ENCODE measurements around the gene SLC36A2.

SLC36A2 gene

GRCh38 chr5:151351671-151352070 lies 4.3 kb upstream of the SLC36A2 start:
- Histone ChIP-seq H3K36me3 (ENCODE audit: control insufficient read depth in 4 of 4, insufficient read depth in 4 of 4, low read length in 3 of 4) (no peaks in the 10 kb centered on the region), H3K4me3 (ENCODE audit: control insufficient read depth in 1 of 7, extremely low read depth in 1 of 7, insufficient read depth in 4 of 7, low read depth in 2 of 7, low read length in 6 of 7) (no peak overlapping the region), H3K27me3 (replicated peaks in 2 of 5; ENCODE audit: control insufficient read depth in 4 of 5, insufficient read depth in 5 of 5, low read length in 4 of 5) (peaks cover 0 to 22% (median 16%) of the 10 kb centered on the region in 5 experiments), H3K27ac (ENCODE audit: insufficient read depth in 1 of 2, low read depth in 1 of 2, low read length in 2 of 2, poor library complexity in 1 of 2, severe bottlenecking in 2 of 2) (no peak overlapping the region), H3K4me1 (ENCODE audit: control extremely low read depth in 1 of 4, control insufficient read depth in 4 of 4, insufficient read depth in 4 of 4, low read length in 3 of 4) (no peaks in the 10 kb centered on the region), H3K9me3 (ENCODE audit: control extremely low read depth in 1 of 5, control insufficient read depth in 4 of 5, insufficient read depth in 2 of 5, low read depth in 1 of 5, low read length in 4 of 5) (no peaks in the 10 kb centered on the region)
- ChIA-PET POLR2A (no interaction called here), CTCF (no interaction called here)
- DNase-seq = no peak
- 90% methylated on average over 1 of the region's 1 CpG for WGBS (ENCODE audit: insufficient coverage)

- 61% methylated on average over 2 of the region's 6 CpGs for WGBS (ENCODE audit: insufficient coverage)
- H3K36me3 ChIP-seq (ENCODE audit: control insufficient read depth in 4 of 4, insufficient read depth in 4 of 4, low read length in 3 of 4) = no peaks in the 10 kb centered on the region
- ChIA-PET CTCF (interaction anchor here (1.1 kb wide), 1 partner anchor 36 kb away, joined by 4 read pairs; no protein-coding TSS in a partner anchor), POLR2A (no interaction called here)
- H3K4me3 ChIP-seq (ENCODE audit: control insufficient read depth in 1 of 7, extremely low read depth in 1 of 7, insufficient read depth in 4 of 7, low read depth in 2 of 7, low read length in 6 of 7) = no peak overlapping the region
- no peak overlapping the region for H3K27ac ChIP-seq (ENCODE audit: insufficient read depth in 1 of 2, low read depth in 1 of 2, low read length in 2 of 2, poor library complexity in 1 of 2, severe bottlenecking in 2 of 2)
- H3K4me1 ChIP-seq (ENCODE audit: control extremely low read depth in 1 of 4, control insufficient read depth in 4 of 4, insufficient read depth in 4 of 4, low read length in 3 of 4) = no peaks in the 10 kb centered on the region
- peaks cover 0 to 50% (median 24%) of the 10 kb centered on the region in 5 experiments for H3K27me3 ChIP-seq (replicated peaks in 2 of 5; ENCODE audit: control insufficient read depth in 4 of 5, insufficient read depth in 5 of 5, low read length in 4 of 5)
- no peaks in the 10 kb centered on the region for H3K9me3 ChIP-seq (ENCODE audit: control extremely low read depth in 1 of 5, control insufficient read depth in 4 of 5, insufficient read depth in 2 of 5, low read depth in 1 of 5, low read length in 4 of 5)
- no peak for DNase-seq
These were observed 1.4 kb upstream of the SLC36A2 start for GRCh38 chr5:151348789-151349188.

- Histone ChIP-seq H3K27me3 (replicated peaks in 2 of 5; ENCODE audit: control insufficient read depth in 4 of 5, insufficient read depth in 5 of 5, low read length in 4 of 5) (peaks cover 4 to 76% (median 30%) of the 10 kb centered on the region in 5 experiments), H3K4me3 (ENCODE audit: control insufficient read depth in 1 of 7, extremely low read depth in 1 of 7, insufficient read depth in 4 of 7, low read depth in 2 of 7, low read length in 6 of 7) (no peak overlapping the region), H3K9me3 (ENCODE audit: control extremely low read depth in 1 of 5, control insufficient read depth in 4 of 5, insufficient read depth in 2 of 5, low read depth in 1 of 5, low read length in 4 of 5) (no peaks in the 10 kb centered on the region), H3K36me3 (ENCODE audit: control insufficient read depth in 4 of 4, insufficient read depth in 4 of 4, low read length in 3 of 4) (no peaks in the 10 kb centered on the region), H3K4me1 (ENCODE audit: control extremely low read depth in 1 of 4, control insufficient read depth in 4 of 4, insufficient read depth in 4 of 4, low read length in 3 of 4) (no peaks in the 10 kb centered on the region), H3K27ac (ENCODE audit: insufficient read depth in 1 of 2, low read depth in 1 of 2, low read length in 2 of 2, poor library complexity in 1 of 2, severe bottlenecking in 2 of 2) (no peak overlapping the region)
- 69% methylated on average over 7 of the region's 8 CpGs for WGBS (ENCODE audit: insufficient coverage)
- DNase-seq = no peak
- POLR2A ChIA-PET = no interaction called here
- CTCF ChIA-PET = no interaction called here
These were observed 1.4 kb downstream of the SLC36A2 start for GRCh38 chr5:151345808-151346478.

GRCh38 chr5:151345187-151345807 lies 2.1 kb downstream of the SLC36A2 start:
- peaks cover 4 to 76% (median 30%) of the 10 kb centered on the region in 5 experiments for H3K27me3 ChIP-seq (replicated peaks in 2 of 5; ENCODE audit: control insufficient read depth in 4 of 5, insufficient read depth in 5 of 5, low read length in 4 of 5)
- no peak overlapping the region for H3K4me3 ChIP-seq (ENCODE audit: control insufficient read depth in 1 of 7, extremely low read depth in 1 of 7, insufficient read depth in 4 of 7, low read depth in 2 of 7, low read length in 6 of 7)
- POLR2A ChIA-PET = no interaction called here

GRCh38 chr5:151344088-151344487 lies 3.3 kb downstream of the SLC36A2 start:
- POLR2A ChIA-PET = no interaction called here
- H3K4me3 ChIP-seq (ENCODE audit: control insufficient read depth in 1 of 7, extremely low read depth in 1 of 7, insufficient read depth in 4 of 7, low read depth in 2 of 7, low read length in 6 of 7) = no peak overlapping the region
- H3K4me1 ChIP-seq (ENCODE audit: control extremely low read depth in 1 of 4, control insufficient read depth in 4 of 4, insufficient read depth in 4 of 4, low read length in 3 of 4) = no peaks in the 10 kb centered on the region
- peaks cover 4 to 74% (median 26%) of the 10 kb centered on the region in 5 experiments for H3K27me3 ChIP-seq (replicated peaks in 2 of 5; ENCODE audit: control insufficient read depth in 4 of 5, insufficient read depth in 5 of 5, low read length in 4 of 5)
- H3K9me3 ChIP-seq (ENCODE audit: control extremely low read depth in 1 of 5, control insufficient read depth in 4 of 5, insufficient read depth in 2 of 5, low read depth in 1 of 5, low read length in 4 of 5) = no peaks in the 10 kb centered on the region
- H3K27ac ChIP-seq (ENCODE audit: insufficient read depth in 1 of 2, low read depth in 1 of 2, low read length in 2 of 2, poor library complexity in 1 of 2, severe bottlenecking in 2 of 2) = no peak overlapping the region
- CTCF ChIA-PET = no interaction called here
- 95% methylated on average over 4 of the region's 7 CpGs for WGBS (ENCODE audit: insufficient coverage)
- no peaks in the 10 kb centered on the region for H3K36me3 ChIP-seq (ENCODE audit: control insufficient read depth in 4 of 4, insufficient read depth in 4 of 4, low read length in 3 of 4)
- DNase-seq = no peak

More at GRCh38 chr5:151345187-151345807, 2.1 kb downstream of the SLC36A2 start:
- WGBS (ENCODE audit: insufficient coverage) = 42% methylated on average over 11 of the region's 11 CpGs
- Histone ChIP-seq H3K27ac (ENCODE audit: insufficient read depth in 1 of 2, low read depth in 1 of 2, low read length in 2 of 2, poor library complexity in 1 of 2, severe bottlenecking in 2 of 2) (no peak overlapping the region), H3K9me3 (ENCODE audit: control extremely low read depth in 1 of 5, control insufficient read depth in 4 of 5, insufficient read depth in 2 of 5, low read depth in 1 of 5, low read length in 4 of 5) (no peaks in the 10 kb centered on the region), H3K4me1 (ENCODE audit: control extremely low read depth in 1 of 4, control insufficient read depth in 4 of 4, insufficient read depth in 4 of 4, low read length in 3 of 4) (no peaks in the 10 kb centered on the region), H3K36me3 (ENCODE audit: control insufficient read depth in 4 of 4, insufficient read depth in 4 of 4, low read length in 3 of 4) (no peaks in the 10 kb centered on the region)
- CTCF ChIA-PET = no interaction called here
- no peak for DNase-seq

- CTCF ChIA-PET = no interaction called here
- peaks cover 4 to 43% (median 13%) of the 10 kb centered on the region in 5 experiments for H3K27me3 ChIP-seq (replicated peaks in 2 of 5; ENCODE audit: control insufficient read depth in 4 of 5, insufficient read depth in 5 of 5, low read length in 4 of 5)
These were observed 7.4 kb downstream of the SLC36A2 start for GRCh38 chr5:151340004-151340403.

GRCh38 chr5:151338734-151339133 lies 8.6 kb downstream of the SLC36A2 start:
- WGBS (ENCODE audit: insufficient coverage) = 92% methylated on average over 2 of the region's 4 CpGs
- peaks cover 2 to 30% (median 9%) of the 10 kb centered on the region in 5 experiments for H3K27me3 ChIP-seq (replicated peaks in 2 of 5; ENCODE audit: control insufficient read depth in 4 of 5, insufficient read depth in 5 of 5, low read length in 4 of 5)
- no peak overlapping the region for H3K27ac ChIP-seq (ENCODE audit: insufficient read depth in 1 of 2, low read depth in 1 of 2, low read length in 2 of 2, poor library complexity in 1 of 2, severe bottlenecking in 2 of 2)
- no peaks in the 10 kb centered on the region for H3K36me3 ChIP-seq (ENCODE audit: control insufficient read depth in 4 of 4, insufficient read depth in 4 of 4, low read length in 3 of 4)
- POLR2A ChIA-PET = no interaction called here
- no peak for DNase-seq
- CTCF ChIA-PET = no interaction called here
- no peaks in the 10 kb centered on the region for H3K9me3 ChIP-seq (ENCODE audit: control extremely low read depth in 1 of 5, control insufficient read depth in 4 of 5, insufficient read depth in 2 of 5, low read depth in 1 of 5, low read length in 4 of 5)
- H3K4me3 ChIP-seq (ENCODE audit: control insufficient read depth in 1 of 7, extremely low read depth in 1 of 7, insufficient read depth in 4 of 7, low read depth in 2 of 7, low read length in 6 of 7) = no peak overlapping the region
- no peaks in the 10 kb centered on the region for H3K4me1 ChIP-seq (ENCODE audit: control extremely low read depth in 1 of 4, control insufficient read depth in 4 of 4, insufficient read depth in 4 of 4, low read length in 3 of 4)

More at GRCh38 chr5:151340004-151340403, 7.4 kb downstream of the SLC36A2 start:
- Histone ChIP-seq H3K9me3 (ENCODE audit: control extremely low read depth in 1 of 5, control insufficient read depth in 4 of 5, insufficient read depth in 2 of 5, low read depth in 1 of 5, low read length in 4 of 5) (no peaks in the 10 kb centered on the region), H3K4me1 (ENCODE audit: control extremely low read depth in 1 of 4, control insufficient read depth in 4 of 4, insufficient read depth in 4 of 4, low read length in 3 of 4) (no peaks in the 10 kb centered on the region), H3K27ac (ENCODE audit: insufficient read depth in 1 of 2, low read depth in 1 of 2, low read length in 2 of 2, poor library complexity in 1 of 2, severe bottlenecking in 2 of 2) (no peak overlapping the region), H3K4me3 (ENCODE audit: control insufficient read depth in 1 of 7, extremely low read depth in 1 of 7, insufficient read depth in 4 of 7, low read depth in 2 of 7, low read length in 6 of 7) (no peak overlapping the region), H3K36me3 (ENCODE audit: control insufficient read depth in 4 of 4, insufficient read depth in 4 of 4, low read length in 3 of 4) (no peaks in the 10 kb centered on the region)
- POLR2A ChIA-PET = no interaction called here
- no peak for DNase-seq
- WGBS (ENCODE audit: insufficient coverage) = 73% methylated on average over 3 of the region's 3 CpGs

All from common myeloid progenitor, CD34-positive (primary cell).